Esophagus squamous epithelium (tissue), 4 donors: ENCODE measurements around the gene KRTAP5-9.

ENCODE experiments used
- CTCF ChIP-seq, 6 experiments: fragments of 450-650 bp in 4 of 6; fragments of 200-600 bp in 2 of 6; sonication (generic) in 2 of 6; IDR thresholded peaks; one replicate each; pipeline ENCODE4 v1.5.1; 2016 to 2019; ENCODE audit warnings: antibody characterized with exemption in 6 of 6, mild to moderate bottlenecking in 4 of 6, moderate library complexity in 4 of 6
- POLR2A ChIP-seq, 4 donors: fragments of 450-650 bp; IDR thresholded peaks; one replicate each; pipeline ENCODE4 v1.6.1; 2017; ENCODE audit warnings: antibody characterized with exemption in 4 of 4, mild to moderate bottlenecking in 4 of 4, moderate library complexity in 3 of 4

- TF ChIP-seq CTCF (IDR thresholded peaks at IDR 0.05) (no peak), POLR2A (IDR thresholded peaks at IDR 0.05) (no peak)
Measured at GRCh38 chr11:71564430-71564829, 16.2 kb downstream of the KRTAP5-9 start.
